SK-N-SH (cell line): ENCODE results near the gene TTC19.

Experiments
- CHD2 ChIP-seq: fragments of 150-350 bp; IDR thresholded peaks from 2 replicates; pipeline ENCODE4 v1.6.1; 2018; ENCODE audit warnings: low read length; ENCODE audit not compliant: partially characterized antibody
- FOXJ3 ChIP-seq: sonication (generic); formaldehyde crosslinking; IDR thresholded peaks from 2 replicates; pipeline ENCODE4 v1.5.1; 2020; ENCODE audit warnings: mild to moderate bottlenecking, missing genetic modification reagents
- TF ChIP-seq, protein P1 (sequence below): fragments of 200-600 bp; sonication (generic); IDR thresholded peaks from 2 replicates; pipeline ENCODE4 v1.6.1; 2017; ENCODE audit warnings: antibody characterized with exemption, mild to moderate bottlenecking, moderate library complexity

DNA sequence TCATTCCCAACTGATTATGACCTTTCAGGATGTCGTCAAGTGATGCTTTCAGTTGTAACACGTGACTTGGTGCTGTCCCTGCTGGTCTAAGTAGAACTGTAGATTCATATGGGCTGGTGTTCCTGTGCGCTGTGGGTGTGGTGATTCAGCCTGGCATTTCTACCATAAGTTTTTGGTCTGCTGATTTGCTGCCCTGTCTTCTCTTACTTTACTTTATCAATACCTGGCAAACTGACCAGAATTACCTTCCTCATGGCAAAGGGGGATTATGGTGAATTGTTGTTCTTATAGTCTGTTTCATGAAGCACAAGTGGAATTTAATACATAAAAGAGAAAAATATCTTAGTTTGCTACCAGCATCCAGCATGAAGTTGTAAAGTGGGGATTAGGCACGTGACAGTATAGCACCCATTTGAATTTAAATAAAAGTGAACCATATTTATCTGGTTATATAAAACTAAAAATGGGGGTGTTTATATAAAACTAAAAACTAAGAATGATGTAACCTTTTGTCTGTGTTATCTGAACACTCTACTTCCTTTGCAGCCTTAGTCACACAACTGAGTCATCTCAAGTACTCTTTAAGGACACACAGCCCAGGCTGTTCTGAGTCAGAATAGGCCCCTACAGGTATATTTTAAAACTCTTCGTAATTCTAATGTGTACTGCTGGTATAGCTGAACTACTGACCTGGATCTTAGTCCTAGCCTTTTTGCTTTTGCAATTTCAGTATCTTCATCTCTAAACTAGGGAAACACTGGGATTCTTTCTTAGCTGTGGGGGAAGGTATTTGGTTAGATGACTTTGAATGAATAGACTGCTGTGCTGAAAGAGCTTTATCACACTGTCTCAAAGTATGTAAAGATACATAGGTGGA is 28.3 kb downstream of the TTC19 start:
- TF ChIP-seq, protein P1, sequence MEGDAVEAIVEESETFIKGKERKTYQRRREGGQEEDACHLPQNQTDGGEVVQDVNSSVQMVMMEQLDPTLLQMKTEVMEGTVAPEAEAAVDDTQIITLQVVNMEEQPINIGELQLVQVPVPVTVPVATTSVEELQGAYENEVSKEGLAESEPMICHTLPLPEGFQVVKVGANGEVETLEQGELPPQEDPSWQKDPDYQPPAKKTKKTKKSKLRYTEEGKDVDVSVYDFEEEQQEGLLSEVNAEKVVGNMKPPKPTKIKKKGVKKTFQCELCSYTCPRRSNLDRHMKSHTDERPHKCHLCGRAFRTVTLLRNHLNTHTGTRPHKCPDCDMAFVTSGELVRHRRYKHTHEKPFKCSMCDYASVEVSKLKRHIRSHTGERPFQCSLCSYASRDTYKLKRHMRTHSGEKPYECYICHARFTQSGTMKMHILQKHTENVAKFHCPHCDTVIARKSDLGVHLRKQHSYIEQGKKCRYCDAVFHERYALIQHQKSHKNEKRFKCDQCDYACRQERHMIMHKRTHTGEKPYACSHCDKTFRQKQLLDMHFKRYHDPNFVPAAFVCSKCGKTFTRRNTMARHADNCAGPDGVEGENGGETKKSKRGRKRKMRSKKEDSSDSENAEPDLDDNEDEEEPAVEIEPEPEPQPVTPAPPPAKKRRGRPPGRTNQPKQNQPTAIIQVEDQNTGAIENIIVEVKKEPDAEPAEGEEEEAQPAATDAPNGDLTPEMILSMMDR = peak; percentile 16; the same call in 1 of the 2 replicates
- TF ChIP-seq FOXJ3 (no peak), CHD2 (no peak)
